Activated CD8-positive, alpha-beta memory T cell treated with anti-CD3 and anti-CD28 coated beads for 24 hours (primary cell): Measurements from ENCODE around the gene SETD7.
"Not testable (repeated sequence)": the region's sequence is repeated elsewhere in the genome, so short reads cannot be mapped to it uniquely, and the experiment has no call there.

Experiments used
- DNase-seq: peaks from one replicate; pipeline ENCODE4 v3.0.0-alpha.2; 2020

The SETD7 gene

DNA sequence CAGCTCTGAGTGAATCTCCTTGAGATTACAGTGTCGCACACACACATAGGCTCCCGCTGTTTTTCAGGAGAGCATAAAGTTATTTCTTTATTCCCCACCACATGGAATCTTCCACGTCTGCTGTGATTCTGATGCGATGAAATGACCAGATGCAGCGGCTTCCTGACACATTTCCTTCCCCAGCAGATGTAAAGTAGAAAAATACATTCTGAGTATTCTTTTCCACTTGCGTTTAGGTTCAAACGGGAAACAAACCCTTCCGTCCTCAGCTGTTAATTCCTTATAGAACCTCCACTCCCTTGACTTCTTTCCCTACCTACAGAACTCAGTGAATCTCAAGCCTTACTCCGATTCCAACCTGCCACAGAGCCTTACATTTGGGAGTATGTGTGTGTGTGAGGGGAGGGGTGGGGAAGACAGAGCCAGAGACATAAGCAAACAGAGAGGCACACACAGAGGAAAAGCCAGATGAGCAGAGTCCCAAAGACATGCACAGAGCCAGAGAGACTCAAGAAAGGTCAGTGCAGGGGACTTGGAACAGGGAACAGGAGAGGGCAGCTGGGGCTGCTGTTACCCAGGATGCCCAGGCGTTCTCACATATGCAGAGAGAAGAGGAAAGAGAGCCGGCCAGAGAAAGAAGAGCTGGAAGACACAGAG is 47.3 kb downstream of the SETD7 start:
- no peak for DNase-seq

DNA sequence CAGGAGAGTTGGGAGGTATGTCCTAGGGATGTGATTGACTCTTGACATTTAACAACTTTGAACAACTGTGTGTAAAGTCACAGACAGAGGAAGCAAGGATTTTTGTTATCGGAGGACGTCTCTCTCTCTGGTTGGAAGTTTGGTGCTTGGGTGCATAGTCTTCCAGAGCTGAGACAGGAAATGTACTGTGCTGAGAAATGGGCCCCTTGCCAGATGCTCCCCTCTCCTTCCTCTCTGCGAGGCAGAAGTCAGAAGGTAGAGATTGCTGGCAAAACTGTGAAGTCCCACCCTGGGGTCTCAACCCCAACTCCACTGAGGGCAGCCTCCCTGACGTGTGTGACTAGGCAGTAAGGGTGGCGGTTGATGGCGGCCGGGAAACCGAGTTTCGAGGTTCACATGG is 49.2 kb downstream of the SETD7 start:
- DNase-seq = no peak

DNA sequence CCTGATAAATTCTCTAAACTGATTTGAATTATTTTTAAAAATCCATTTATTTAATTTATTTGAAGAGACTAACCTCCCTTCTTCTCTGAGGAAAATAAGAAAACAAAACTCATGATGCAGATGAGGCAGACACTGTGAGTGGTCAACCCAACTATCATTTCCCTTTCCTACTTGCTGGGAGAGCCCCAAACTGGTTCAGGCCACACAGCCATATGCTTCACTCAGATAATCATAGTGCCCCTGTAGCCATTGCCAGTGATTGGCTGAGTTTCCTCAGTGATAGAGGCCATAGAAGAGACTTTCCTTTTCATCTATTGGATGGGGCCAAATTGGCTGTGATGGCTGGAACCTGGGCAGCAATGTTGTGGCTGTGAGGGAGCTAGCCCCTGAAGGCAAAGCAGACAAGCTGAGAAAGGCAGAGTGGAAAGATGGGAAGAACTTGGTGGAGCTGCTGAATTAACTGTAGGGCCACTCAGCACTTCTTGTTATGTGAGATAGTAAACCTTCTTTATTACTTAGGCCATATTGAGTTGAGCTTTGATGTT is 52.3 kb downstream of the SETD7 start:
- DNase-seq = no peak

DNA sequence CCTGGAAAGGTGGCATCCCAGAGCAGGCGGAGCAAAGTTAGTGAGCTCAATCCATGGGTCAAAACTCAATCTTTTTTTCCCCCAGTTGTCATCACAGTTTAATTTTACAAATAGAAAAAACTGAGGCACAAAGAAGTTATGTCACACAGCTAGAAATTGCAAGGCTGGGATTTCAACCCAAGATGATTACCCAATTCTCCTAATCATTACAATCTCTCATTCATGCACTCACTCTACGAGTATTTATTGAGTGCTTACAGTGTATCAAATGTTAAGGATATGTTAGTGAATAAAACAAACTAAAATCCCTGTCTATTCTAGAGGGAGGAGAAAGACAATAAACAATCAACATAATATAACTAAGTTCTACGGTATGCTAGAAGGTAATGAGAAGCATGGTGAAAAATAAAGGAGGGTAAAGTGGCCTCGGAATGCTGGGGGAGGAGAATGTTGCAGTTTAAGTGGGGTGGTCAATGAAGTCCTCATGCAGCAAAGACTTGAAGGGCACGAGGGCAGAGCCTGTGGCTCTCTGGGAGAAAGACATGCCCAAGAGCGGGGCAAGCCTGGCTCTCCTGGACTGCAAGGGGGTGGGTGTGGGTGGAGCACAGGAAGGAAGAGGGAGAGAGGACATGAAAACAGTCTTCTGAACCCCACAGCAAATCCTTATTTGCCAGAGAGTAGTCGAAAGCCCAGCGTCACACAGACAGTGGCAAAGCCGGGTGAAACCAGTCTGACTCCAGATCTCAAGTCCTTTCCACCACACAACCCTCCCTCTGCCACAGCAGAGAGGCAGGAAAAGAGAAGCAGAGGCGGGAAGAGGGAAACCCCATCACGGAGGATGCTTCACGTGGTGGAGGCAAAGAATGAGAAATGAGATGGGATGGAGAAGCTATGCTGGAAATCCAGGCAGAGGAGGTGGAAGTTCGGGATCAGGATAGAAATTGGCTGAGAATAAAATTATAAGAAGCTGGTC is 53.8 kb downstream of the SETD7 start:
- DNase-seq = no peak

DNA sequence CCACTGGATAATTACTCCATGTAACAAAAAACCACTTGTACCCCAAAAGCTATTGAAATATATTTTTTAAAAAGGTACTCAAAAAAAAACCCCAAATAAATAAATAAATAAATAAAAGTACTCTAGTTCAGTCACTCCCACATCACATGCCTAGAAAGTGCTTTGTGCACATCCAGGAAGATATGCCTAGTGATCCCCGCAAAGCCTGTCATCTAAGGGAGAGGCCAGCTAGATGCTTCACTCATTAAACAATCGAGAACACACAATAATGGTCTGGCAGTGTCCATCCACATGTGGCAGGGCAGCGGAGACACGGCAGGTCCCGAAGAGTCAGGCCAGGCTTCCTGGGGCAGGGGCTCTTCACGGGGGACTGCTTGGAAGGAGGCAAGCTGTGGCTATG is 54.5 kb downstream of the SETD7 start:
- no peak for DNase-seq

DNA sequence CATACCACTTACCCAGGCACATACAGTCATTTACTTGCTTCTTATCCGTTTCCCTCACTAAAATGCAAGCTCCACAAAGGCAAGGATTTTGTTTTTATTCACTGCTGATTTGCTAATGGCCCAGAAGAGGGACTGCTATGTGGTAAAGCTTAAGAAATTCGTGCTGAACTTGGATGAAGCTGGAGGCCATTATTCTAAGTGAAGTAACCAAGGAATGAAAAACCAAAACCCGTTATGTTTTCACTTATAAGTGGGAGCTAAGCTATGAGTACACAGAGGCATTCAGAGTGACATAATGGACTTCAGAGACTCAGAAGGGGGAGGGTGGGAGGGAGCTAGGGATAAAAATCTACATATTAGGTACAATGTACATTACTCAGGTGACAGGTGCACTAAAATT is 54.9 kb downstream of the SETD7 start:
- DNase-seq = no peak

DNA sequence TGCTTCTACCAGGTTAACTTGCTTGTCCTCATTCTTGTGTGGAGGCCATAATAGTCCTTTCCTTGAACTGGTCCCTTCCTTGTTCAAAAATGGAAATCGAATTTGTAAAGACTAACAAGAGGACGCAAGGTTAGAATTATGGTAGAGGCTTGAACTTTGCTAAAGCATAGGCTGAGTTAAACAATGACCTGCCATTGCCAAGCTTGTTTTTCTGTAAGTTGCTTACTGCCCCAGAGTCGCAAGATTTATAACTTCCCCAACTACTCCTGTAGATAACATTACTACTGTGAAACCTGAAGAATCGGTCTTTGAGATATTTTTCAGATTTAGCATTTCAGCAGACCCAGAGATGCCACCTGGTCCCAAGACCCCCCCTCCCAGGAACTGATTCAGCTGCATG is 56.8 kb downstream of the SETD7 start:
- no peak for DNase-seq

DNA sequence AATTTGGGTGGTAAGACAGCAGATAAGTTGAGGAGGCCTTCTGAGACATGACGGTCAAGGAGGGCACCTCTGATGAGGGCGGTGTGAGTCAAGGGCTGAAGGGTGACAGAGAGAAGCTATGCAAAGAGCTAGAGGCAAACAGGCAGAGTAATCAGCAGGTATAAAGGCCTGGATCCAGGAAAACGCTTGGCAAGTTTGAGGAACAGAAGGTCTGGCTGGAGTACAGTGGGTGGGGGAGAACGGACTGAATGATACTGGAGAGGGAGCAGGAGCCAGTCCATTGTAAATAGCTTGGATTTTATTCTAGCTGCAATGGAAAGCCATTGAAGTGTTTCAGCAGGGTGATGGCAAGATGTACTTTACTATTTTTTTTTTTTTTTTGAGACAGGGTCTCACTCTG is 62.8 kb downstream of the SETD7 start:
- DNase-seq = no peak

DNA sequence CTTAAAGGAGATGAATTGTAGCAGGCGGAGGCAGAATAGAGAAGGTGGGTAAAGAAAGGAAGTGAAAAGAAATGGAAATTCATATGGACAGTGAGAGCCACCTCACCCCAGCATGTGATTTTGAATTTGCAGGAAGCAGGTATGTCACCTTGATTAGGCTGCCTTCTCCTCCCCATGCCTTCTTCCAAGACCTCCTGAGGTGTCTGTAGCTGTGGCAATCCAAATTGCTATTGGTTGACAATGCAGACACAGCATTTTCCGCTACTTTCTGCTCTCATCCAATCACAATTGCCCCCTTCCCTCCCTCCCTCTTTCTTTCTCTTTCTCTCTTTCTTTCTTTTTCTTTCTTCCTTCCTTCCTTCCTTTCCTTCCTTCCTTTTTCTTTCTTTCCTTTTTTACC is 63.6 kb downstream of the SETD7 start:
- no peak for DNase-seq

DNA sequence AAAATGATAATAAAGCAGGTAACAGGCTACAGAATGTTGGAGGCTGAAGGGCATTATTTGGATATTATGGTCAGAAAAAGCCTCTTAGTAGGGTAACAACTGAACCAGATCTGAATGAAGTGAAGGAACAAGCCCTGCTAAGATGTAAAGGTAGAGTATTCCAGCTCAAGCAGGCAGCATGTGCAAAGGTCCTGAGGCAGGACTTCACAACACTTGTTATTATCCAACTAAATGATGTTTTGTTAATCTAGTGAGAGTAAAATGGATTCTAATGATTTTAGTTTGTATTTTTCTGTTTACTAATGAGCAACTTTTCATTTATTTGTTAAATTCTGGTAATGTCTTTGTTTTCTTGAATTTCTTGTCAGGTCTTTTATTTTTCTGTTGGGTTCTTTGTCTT is 66.4 kb downstream of the SETD7 start:
- DNase-seq = no peak

DNA sequence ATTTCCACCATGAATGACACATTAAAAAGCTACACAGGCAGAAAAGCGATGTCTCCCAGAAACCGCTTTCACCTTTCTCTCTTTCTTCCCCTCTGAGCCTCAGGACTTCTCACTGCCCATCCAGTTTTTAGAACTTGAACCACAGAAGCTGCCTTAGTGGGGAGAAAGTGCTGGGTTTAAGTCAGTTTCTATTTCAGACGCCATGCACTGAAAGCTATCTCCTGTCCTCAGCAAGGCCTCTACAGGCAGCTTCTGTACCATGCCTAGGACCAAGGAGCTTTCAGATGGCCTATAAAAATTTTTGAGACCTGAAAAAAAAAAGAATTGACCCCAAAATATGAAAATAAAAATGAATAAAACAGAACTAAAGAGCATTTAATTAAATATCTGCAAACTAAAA is 67.6 kb downstream of the SETD7 start:
- no peak for DNase-seq

DNA sequence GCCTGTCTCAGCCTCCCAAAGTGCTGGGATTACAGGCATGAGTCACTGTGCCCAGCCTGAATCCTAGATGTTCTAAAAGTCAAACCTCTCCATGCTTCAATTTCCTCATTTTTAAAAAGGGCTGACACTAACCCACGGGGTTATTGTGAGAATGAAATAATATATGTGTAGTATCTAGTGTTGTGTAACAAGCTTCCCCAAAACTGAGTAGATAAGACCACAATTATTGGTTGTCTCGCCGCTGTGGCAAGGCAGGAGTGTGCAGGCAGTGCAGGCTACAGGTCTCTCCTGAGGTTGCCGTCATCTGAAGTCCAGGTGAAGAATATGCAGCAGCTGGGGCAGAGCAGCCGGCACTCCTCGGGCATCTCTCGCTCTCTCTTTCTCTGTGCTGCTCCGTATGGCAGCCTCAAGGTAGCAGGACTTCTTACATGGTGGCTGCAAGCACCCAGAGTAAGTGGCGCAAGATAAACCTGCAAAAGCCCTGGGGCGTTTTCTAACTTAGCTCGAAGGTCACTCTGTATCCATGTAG is 71.2 kb downstream of the SETD7 start:
- no peak for DNase-seq

DNA sequence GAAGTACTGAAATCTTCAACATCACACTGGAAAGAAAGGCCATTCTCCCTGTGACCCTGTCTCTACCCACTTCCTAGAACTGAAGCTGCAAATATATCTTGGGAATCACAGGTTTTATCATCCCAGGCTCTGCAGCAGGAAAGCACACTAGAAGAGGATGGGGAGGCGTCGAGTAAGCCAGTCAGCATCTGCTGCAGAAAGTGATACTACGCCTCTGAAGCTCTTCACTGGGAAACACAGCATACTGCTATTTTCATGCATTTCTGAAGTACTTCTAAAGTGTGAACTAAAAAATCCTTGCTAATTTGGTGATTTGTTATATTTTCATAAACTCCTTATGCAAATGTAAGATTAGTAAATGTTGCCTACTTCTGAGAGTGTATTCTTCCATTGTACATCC is 73.0 kb downstream of the SETD7 start:
- DNase-seq = no peak

DNA sequence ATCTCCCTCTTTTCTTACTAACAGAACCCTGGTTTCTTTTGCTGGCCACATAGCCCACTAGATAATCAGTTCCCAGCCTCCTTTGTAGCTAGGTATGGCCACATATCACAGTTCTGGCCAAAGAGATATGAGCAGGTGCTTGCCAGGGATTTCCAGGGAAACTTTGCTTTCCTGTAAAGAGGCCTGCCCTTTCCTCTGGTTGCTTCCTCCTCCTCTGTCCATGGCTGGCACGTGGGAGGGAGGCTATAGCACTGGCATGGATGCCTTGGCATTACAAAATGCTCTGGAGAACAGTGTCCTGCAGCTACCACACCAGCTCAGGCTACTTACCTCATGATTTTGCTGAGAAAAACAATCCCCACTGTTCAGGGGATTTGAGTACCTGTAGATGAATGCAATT is 74.6 kb downstream of the SETD7 start:
- DNase-seq = no peak

DNA sequence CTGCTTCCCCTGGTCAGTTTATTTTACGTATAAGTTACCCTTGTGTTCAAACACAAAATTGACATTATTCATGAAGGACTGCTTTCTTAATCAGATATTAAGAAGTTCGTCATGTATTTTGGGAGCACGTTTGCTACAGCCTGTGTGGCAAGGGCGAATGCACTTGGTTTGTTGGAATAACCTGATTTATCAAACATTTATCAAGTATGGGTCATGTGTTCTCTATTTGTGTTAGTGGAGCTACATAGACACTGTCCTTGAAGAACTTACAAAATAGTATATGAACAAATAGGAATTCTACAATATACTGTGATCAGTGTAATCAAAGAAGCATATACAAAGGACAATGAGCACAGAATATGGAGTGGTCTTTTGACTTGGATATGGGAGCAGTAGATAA is 79.7 kb downstream of the SETD7 start:
- no peak for DNase-seq

DNA sequence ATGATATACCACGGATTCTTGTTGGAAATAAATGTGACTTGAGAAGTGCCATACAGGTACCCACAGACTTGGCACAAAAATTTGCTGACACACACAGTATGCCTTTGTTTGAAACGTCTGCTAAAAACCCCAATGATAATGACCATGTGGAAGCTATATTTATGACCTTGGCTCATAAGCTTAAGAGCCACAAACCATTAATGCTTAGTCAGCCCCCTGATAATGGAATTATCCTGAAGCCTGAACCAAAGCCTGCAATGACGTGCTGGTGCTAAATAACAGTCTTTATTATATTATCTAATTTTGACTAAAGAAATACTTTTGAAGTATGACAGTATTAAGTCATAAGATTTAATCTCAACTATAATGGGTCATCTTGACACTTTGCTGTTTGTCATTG is 83.2 kb downstream of the SETD7 start:
- no peak for DNase-seq

DNA sequence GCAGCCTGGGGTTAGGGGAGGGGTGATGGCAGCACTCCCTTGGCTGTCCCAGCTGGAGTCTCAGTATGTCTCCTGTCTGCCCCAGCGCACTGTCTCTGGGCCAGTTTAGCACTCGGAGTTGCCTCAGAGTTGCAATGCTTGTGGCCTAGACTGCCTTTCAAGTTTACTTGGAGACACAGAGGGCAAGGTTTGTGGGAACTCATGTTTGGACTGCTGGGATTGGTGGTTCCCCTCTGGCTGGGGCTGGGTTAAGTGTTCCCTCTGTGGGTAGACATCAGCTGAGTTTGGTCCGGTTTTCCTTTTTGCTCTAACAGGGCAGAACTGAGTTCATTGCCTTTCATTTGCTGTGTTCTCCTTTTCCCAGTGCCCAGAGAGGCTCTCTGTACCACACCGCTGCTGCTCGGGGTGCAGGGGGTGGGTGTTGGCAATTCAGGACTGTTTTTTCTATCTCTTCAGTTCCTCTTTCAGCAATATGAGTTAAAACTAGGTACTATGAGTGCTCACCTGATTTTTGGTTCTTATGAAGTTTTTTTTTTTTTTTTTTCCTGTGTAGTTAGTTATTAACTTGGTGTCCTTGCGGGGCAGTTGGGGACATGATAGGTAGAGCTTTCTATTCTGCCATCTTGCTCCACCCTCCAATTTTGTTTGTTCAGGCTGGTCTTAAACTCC is 84.9 kb downstream of the SETD7 start:
- no peak for DNase-seq

DNA sequence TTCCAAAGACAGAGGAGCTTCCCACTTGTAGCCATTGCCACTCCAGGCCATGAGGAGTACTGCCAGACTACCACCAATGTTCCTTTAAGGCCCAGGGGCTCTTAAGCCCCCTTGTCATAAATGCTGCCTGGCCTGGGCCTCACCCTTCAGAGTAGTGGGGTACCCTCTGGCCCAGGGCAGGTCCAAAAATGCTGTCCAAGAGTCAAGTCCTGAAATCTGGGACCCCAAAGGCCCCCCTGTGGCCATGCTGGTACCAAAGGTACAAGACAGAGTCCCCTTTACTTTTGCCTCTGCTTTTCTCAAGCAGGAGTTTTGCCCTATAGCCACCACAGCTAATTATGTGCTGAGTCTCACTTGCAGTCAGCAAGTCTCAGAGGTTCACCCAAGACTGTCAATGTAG is 85.7 kb downstream of the SETD7 start:
- DNase-seq = no peak

DNA sequence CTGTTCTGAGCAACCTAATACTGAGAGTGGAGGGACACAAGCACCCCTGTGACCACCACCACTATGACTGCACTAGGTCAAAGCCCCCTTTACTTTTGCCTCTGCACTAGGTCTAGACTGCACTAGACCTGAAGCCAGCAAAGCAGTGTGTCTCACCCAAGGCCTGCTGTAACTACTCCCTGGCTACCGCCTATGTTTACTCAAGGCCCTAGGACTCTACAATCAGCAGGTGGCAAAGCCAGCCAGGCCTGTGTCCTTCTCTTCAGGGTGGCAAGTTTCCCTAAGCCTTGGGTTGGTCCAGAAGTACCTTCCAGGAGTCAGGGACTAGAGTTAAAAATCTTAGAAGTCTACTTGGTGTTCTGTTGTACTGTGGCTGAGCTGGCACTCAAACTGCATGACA is 86.2 kb downstream of the SETD7 start:
- no peak for DNase-seq

DNA sequence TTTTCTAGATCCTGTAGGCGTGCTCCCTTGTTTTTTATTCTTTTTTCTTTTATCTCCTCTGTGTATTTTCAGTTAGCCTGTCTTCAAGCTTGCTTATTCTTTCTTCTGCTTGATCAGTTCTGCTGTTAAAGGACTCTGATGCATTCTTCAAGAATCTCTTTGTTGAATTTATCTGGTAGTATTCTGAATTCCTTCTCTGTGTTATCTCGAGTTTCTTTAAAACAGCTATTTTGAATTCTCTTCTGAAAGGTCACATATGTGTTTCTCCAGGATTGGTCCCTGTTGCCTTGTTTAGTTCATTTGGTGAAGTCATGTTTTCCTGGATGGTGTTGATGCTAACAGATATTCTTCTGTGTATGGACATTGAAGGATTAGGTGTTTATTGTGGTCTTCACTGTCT is 86.8 kb downstream of the SETD7 start:
- no peak for DNase-seq

DNA sequence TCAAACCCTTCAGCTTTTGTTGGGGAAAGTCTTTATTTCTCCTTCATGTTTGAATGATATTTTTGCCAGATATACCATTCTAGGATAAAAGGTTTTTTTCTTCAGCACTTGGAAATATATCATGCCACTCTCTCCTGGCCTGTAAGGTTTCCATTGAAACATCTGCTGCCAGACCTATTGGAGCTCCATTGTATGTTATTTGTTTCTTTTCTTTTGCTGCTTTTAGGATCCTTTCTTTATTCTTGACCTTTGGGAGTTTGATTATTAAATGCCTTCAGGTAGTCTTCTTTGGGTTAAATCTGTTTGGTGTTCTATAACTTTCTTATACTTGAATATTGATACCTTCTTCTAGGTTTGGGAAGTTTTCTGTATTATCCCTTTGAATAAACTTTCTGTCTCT is 87.3 kb downstream of the SETD7 start:
- DNase-seq = not testable (repeated sequence)

DNA sequence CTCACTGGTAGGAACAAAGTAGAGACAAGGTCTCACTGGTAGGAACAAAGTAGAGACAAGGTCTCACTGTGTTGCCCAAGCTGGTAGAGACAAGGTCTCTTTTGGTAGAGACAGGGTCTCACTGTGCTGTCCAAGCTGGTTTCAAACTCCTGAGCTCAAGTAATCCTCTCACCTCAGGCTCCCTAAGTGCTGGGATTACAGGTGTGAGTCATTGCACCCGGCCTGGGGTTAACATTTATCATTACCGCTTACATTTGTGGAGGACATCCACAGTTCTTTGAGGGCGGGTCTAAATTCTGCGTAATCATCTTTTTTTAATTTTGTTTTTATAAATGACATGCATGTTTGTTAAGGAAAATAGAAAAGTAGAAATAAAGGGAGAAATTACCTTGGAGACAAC is 90.1 kb downstream of the SETD7 start:
- no peak for DNase-seq

DNA sequence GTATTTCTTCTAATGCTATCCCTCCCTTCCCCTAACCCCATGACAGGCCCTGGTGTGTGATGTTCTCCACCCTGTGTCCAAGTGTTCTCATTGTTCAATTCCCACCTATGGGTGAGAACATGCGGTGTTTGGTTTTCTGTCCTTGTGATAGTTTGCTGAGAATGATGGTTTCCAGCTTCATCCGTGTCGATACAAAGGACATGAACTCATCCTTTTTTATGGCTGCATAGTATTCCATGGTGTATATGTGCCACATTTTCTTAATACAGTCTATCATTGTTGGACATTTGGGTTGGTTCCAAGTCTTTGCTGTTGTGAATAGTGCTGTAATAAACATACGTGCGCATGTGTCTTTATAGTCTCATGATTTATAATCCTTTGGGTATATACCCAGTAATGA is 91.5 kb downstream of the SETD7 start:
- not testable (repeated sequence) for DNase-seq
